Glomerular endothelial cell (primary cell): Measurements from ENCODE around the gene ZNF451. TPM values are rescaled to one million over a fixed set of nuclear protein-coding genes. Genes with fewer than 3 reads are reported as not detected.
"Not testable (repeated sequence)": the region's sequence is repeated elsewhere in the genome, so short reads cannot be mapped to it uniquely, and the experiment has no call there.

ENCODE experiments used
- DNase-seq: peaks from one replicate; pipeline ENCODE4 v3.0.0-alpha.2; 2011; ENCODE audit warnings: low read depth, low spot score; ENCODE audit errors: extremely low read depth
- total RNA-seq: library from RNA; depleted of rRNA; stranded (reverse); fragments of >200 nt; gene quantifications from 2 replicates; pipeline ENCODE4 v1.2.3, GENCODE V29; 2015

Gene ZNF451, protein sequence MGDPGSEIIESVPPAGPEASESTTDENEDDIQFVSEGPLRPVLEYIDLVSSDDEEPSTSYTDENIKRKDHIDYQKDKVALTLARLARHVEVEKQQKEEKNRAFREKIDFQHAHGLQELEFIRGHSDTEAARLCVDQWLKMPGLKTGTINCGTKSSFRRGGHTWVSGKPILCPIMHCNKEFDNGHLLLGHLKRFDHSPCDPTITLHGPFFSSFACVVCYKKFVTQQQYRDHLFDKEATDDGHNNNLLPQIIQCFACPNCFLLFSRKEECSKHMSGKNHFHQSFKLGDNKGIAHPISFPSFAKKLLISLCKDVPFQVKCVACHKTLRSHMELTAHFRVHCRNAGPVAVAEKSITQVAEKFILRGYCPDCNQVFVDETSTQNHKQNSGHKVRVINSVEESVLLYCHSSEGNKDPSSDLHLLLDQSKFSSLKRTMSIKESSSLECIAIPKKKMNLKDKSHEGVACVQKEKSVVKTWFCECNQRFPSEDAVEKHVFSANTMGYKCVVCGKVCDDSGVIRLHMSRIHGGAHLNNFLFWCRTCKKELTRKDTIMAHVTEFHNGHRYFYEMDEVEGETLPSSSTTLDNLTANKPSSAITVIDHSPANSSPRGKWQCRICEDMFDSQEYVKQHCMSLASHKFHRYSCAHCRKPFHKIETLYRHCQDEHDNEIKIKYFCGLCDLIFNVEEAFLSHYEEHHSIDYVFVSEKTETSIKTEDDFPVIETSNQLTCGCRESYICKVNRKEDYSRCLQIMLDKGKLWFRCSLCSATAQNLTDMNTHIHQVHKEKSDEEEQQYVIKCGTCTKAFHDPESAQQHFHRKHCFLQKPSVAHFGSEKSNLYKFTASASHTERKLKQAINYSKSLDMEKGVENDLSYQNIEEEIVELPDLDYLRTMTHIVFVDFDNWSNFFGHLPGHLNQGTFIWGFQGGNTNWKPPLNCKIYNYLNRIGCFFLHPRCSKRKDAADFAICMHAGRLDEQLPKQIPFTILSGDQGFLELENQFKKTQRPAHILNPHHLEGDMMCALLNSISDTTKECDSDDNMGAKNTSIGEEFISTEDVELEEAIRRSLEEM
- total RNA-seq: 32.5 and 40.0 TPM in 2 replicates

GRCh38 chr6:57089687-57090457 is at the start of gene ZNF451:
TSS of gene ZNF451 (plus strand) at chr6:57090188. CDS start at chr6:57090254, 66 bp downstream.
- peak; percentile 62 for DNase-seq

GRCh38 chr6:57044061-57044460 is 45.9 kb upstream of the ZNF451 start:
- not testable (repeated sequence) for DNase-seq

DNA sequence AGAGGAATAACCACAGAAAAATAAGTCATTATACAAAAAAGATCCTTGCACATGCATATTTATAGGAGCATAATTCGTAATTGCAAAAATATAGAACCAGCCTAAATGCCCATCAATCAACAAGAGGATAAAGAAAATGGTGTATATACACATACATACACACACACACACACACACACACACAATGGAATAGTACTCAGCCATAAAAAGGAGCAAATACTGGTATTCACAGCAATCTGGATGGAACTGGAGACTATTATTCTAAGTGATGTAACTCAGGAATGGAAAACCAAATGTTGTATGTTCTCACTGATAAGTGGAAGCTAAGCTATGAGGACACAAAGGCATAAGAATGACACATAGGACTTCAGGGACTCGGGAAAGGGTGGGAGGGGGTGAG is 45.4 kb upstream of the ZNF451 start:
- no peak for DNase-seq

DNA sequence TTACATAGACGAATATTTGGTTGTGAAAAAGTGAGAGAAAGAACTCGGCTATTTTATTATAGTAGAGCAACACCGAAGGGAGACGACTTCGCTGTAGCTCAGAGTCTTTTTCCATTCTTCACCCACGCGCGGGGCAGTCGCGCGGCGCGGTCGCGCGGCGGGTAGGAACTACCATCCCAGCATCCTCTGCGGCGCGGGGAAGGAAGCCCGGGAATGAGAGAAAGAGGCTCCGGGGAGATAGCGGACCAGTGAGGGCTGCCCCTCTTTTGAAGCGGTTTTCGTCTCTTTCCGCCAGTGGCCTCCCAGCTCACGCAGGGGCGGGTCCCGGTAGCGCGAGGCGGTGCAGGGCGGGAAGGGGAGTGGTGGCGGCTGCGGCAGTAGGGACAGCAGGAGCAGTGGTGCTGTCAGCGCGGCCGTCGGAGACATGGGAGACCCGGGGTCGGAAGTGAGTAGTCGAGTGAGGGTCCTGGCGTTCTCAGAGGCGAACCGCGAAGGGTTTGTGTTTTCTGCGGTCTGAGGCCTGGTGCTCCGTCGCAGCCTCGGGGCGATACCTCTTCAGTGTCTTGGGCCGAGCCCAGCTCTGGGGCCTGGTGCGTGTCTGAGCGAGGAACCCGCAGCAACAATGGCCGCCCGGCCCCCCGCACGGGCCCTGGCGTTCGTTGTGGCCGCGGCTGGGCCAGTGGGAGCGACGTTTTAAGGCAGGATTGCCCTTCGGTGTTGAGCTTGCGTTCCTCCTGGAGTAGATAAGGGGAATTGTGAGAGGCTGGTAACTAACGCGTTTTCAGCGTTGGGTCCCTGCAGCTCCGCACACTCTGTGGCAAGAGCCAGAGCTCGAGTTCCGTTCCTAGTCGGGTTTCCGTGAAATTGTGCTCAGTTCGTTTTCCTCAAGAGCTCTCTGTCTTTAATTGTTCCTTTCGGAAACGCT is 43.4 kb upstream of the ZNF451 start, which contains the start of gene KIAA1586:
TSS of gene KIAA1586 (plus strand) at position 362 of the 925 bp plus-strand sequence. CDS start at position 425, 63 bp downstream.
- DNase-seq: not testable (repeated sequence)

GRCh38 chr6:57047257-57047585 is 42.8 kb upstream of the ZNF451 start:
- DNase-seq: not testable (repeated sequence)

DNA sequence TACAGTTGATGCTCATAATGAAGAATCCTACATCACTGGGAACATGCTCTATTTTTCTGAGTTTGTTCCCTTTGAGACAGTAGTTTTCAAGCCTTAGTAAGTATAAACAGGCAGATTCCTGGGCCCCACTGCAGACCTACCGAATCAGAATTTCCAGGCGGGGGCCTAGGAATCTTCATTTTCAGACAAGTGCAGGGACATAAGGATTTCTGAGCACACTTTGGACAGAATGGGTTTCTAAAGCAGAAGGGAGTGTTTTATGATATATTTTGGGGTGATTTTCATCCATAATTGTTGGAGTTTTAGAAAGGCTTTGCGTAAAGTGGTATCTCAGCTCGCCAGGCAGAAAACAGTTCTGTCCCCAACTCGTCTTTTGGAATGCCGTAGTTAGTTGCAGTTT is 42.1 kb upstream of the ZNF451 start:
- not testable (repeated sequence) for DNase-seq

- DNase-seq: no peak
Measured at GRCh38 chr6:57048577-57048976, 41.4 kb upstream of the ZNF451 start.

GRCh38 chr6:57063847-57064246 is 26.1 kb upstream of the ZNF451 start:
- DNase-seq: no peak

- no peak for DNase-seq
Measured at GRCh38 chr6:57064809-57065208, 25.2 kb upstream of the ZNF451 start.

DNA sequence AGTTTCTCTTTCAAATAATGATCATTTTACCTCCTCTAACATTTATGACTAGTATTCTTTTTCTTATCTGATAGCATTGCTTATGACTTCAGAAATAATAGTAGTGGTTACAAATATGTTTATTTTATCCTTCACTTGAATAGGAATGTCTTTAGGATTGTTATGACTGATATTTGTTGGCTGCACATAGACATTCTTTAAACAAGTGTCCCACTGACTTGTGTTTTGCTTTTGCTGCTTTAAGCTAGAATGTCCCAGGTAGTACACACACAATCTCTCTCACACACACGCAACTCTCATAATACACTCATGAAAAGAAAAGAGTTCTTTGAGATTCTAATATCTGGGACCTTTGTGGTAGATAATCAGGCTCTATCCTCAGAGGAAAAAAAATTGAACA is 21.9 kb upstream of the ZNF451 start:
- no peak for DNase-seq

GRCh38 chr6:57069228-57069627 is 20.8 kb upstream of the ZNF451 start:
- DNase-seq: no peak

DNA sequence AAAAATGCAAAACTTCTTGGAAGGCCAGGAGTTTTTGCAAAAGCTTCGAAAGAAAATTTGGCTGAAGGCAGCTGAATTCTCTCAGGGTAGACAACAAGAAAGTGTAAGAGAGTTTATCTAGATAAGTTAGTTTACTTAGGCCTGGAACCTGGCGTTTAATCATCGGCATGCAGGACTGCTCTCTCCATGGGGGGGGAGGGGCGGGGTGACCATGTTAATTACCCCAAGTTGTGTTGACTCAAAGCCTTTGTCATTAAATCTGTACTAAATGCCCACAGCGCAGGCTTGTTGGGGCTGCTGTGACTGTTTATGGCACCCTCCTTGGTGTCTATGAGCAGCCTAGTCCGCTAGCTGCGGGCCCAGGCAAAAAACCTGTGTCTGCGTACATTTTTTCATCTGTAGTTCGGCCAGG is 20.1 kb upstream of the ZNF451 start:
- no peak for DNase-seq

GRCh38 chr6:57072108-57072507 is 17.9 kb upstream of the ZNF451 start:
- DNase-seq: no peak

GRCh38 chr6:57074383-57074782 is 15.6 kb upstream of the ZNF451 start:
- DNase-seq: no peak

GRCh38 chr6:57075092-57075491 is 14.9 kb upstream of the ZNF451 start:
- no peak for DNase-seq

GRCh38 chr6:57078531-57079207 is 11.3 kb upstream of the ZNF451 start:
- DNase-seq: no peak

DNA sequence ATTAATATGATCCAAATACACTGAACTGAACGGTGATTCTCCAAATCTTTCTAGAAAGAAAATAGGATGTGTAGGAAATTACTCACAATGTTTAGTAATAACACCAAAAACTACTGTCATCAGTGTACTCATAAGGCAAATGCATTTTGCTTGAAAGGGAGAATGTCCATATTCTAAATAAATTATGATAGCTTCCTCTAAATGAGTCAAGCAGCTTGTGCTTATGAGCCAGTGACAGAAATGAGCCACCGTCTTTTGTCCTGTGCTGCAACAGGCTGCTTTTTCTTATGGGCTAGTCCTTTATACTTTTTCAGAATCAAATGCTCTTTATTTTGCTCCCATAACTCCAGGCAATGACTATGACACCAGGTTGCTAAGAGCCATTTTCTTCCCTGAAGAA is 4.5 kb upstream of the ZNF451 start:
- no peak for DNase-seq

DNA sequence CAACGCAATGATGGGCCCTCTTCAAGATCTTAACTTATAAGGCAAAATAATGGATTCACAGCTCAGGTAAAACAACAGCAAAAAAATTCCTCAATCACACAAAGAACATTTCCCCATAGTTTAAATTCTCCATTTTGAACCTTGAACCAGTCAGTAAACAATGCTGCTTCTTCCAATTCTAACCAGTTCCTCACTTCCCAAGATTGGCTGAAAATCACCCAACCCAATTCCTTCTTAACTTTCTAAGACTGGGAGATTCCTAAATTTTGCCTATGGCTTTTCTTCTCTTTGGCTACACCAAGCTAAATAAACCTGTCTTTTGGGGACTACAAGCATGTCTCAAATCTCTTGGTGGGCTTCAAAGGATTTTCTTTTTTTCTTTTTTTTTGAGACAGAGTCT is 3.1 kb upstream of the ZNF451 start:
- no peak for DNase-seq

GRCh38 chr6:57087916-57088315 is 2.1 kb upstream of the ZNF451 start:
- DNase-seq: no peak
